GM18517 (cell line): ENCODE results near the gene PLTP.
"Not testable (repeated sequence)": the region's sequence is repeated elsewhere in the genome, so short reads cannot be mapped to it uniquely, and the experiment has no call there.

Experiments used
- ATAC-seq: cut with Tn5 transposase; IDR thresholded peaks from one replicate; pipeline ENCODE4 v1.9.1; 2021; ENCODE audit warnings: mild to moderate bottlenecking, moderate library complexity; ENCODE audit not compliant: unreplicated experiment

The PLTP gene

DNA sequence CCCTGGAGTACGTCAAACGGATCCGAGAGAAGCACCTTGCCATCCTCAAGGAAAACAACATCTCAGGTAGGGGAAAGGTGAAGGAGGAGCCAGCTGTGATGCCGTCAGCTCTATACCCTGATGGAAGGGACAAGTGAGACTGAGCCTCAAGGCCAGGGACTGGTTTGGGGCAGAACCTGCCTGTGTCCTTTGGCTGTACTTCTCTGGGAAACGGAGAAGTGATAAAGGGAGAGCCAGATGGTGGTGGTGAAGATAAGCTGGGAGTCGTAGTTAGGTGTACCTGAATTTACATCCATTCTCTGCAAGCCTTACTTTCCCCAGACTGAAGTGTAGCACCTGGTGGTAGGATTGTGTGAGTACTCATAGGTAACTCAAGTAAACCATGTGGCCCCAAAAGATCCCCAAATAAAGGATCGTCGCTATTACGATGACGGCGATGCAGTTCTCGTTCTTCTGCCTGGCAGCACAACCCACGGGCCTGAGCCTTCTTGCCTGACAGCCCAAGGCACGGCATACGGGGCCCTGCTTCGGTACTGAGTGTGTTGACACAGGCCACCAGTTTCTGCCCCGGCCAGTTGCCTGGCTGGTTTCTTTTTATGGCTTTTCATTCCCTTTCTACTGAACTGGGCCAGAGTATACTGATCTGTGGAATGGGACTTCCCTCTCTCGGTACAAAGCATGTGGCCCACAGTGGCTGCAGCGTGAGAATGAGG, 33.2 kb upstream of the PLTP start:
- ATAC-seq: no peak

DNA sequence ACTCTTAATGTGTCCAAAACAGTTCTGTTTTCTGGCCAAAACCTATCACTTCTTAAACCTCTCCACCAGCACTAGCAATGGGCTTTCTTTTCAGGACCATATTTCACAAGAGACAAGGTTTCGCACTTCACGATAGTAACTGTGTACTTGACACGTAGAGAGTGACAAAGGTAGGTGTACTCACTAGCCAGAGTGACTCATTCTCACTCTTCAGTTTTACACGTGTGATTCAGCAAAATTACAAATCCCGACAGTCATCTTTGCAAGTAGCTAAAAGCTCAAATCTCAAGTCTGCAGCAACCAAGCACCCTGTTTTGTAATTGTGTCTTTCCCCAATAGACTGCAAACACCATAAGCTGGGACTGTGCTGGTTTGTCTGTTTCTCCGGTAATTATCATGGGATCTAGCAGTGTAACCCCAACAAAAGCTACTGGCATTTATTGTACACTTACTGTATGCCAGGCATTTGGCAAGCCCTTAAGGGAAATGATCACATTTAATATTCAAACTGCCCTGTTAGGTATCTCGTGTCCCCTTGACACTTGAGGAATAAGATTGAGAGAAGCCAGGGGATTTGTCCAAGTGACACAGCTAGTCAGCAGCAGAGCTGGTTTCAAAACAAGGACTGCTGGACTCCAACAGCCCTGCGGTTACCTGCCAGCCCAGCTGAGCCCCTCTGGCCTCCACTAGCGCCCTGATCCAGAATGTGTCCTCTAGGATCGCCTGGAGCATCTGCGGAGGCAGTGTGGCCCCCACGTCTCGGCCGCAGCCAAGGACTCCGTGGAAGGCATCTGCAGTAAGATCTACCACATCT, 32.4 kb upstream of the PLTP start:
- no peak for ATAC-seq

DNA sequence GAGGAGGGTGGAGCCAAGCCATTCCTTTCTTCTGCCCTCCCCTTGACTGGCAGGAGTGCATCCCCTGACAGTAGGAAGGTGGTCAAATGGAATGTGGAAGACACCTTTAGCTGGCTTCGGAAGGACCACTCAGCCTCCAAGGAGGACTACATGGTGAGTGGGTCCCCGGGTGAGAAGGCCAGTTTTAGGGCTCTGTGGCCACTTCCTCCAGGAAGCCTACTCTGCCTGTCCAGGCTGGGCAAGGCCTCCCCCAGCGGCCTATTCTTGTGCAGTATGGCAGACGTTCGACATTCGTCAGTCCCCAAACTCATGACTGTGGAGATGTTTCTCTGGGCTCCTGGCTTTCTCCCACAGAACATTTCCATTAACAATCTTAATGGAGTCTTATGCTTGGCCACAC, 31.7 kb upstream of the PLTP start:
- no peak for ATAC-seq

DNA sequence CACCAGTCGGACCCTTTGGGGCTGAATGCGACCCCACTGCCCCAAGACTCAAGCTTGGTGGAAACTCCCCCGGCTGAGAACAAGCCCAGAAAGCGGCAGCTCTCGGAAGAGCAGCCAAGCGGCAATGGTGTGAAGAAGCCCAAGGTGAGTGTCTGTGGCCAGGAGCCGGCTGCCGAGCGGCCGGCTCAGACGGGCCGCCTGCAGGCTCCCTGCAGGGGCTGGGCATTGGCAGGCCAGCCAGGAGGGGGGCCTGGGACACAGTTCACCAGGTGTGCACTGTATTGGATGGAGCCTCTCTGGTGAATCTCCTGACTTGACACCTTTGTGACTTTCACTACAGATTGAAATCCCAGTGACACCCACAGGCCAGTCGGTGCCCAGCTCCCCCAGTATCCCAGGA, 28.5 kb upstream of the PLTP start:
- ATAC-seq: no peak

DNA sequence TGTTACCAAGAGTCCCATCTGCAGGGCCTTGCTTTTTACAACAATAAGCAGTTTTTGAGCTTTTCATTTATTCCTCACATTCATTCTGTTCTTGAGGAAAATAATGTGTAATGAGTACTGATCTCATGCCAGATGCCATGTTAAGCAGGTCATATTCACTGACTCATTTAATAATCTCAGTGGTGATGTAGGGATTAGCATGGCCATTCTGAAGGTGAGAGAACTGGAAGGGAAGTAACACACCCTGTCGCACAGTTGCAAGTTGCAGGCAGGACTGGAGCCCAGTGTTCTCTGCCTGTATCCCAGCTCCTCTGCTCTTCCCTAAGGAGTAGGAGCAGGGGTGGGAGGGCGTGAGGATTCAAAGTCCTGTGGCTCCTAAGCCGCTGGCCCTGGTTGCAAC, 28.1 kb upstream of the PLTP start:
- ATAC-seq: no peak

DNA sequence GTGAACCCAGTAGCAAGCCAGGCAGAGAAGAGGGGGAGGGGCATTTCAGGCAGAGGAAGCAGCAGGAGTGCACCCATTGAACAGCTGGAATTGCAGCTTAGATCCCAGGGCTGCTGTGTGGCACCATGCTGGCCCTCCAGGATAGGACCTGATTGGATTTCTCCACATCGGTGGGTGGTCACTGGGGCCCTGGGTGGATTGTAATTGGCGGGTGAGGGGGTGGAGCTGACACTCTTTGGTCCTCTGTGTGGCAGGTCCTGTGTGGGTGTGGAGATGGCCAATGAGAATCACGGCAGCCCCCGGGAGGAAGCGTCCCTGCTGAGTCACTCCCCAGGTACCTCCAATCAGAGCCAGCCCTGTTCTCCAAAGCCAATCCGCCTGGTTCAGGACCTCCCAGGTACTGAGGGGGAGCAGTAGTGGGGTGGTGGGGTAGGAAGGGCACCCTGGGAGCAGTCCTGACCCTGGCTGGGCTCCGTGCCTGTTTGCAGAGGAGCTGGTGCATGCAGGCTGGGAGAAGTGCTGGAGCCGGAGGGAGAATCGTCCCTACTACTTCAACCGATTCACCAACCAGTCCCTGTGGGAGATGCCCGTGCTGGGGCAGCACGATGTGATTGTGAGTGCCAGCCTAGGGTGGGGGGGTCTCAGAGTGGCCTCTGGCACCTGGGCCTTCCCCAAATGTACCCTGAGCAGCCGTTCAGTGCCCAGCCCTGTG, 26.9 kb upstream of the PLTP start:
- no peak for ATAC-seq

DNA sequence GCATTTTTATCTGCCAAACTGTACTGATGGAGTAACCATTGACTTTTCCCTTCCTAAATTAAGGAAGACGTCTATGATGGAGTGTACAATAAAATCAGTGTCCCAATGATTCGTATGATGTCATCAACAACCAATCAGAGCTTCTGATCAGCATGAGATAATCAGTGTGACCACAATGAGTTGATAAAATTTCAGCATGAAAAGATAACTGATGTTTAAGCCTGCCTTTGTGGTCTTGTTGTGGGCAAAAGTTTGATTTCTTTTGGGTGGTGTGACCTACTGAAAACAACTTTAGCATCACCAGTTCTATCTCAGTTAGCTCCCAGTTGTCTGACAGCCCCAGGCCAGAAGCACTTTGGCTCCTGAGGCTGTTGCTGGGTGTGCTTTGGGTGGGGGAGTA, 25.8 kb upstream of the PLTP start:
- no peak for ATAC-seq

DNA sequence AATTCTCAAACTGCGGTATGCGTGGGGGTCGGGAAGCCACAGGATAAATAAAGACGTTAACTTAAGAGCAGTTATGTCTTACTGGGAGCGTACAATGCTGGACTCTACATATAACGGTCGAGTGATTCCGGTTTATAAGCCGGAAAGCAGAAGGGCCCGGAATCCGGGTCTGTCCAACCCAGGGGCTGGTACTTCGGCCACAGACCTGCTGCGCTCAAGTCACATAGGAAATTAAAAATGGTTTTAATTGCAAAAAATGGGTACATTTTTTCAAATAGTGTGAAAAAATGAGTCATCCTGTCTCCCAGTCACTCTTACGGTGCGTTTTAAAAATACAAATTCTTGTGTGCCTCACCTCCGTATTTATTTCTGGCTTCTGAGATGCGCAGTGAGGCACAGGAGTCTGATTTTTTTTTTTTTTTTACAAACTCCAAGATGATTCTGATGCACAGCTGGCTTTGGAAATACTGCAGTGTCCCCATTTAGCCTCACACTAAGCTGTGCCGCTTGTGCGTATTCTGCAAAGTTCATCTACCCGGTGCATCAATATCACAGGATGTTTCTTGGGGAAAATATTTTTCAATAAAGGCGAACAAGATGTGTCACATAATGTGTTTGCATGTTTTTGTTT, 23.6 kb upstream of the PLTP start:
- no peak for ATAC-seq

DNA sequence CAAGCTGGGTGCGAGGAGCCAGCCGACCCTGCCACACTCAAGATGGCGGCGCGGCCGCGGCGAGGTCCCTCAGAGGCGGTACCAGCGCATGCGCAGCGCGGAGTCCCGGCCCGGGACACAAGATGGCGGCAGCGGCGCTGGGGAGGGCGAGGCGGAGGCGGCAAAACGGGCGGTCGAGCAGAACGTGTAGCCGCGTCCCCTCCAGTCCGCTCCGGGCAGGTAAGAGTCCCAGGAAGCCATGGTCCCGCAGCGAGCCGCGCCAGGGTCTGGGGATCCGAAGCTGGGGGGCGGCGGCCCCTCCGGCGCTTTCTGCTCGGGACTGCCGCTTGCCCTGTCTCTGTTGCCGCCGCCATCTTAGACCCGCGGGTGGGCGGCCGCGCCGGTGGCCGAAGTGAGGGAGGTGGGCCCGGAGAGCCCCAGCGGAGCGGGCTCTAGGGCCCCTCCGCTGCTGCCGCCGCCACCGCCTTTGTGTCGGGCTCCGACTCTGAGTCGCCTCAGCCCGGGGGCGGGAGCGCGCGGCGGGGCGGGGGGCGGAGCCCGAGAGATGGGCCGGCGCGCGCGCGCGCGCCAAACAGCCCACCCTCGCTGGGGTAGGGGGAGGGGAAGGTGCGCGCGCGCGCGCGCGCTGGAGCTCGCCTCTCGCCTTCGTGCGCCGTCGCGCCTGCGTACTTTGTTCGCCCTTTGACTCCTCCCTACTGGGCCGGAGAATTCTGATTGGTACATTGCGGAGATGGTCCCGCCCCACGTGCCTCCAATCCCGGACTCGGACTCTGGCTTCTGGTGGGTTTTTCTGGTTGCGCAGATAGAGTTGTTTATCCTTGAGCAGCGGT, 22.8 kb upstream of the PLTP start, which contains the start of gene PCIF1:
Gene PCIF1, plus strand, starts transcription at position 98 of the 830 bp plus-strand sequence. CDS start 4,317 bp downstream, outside the sequence.
- ATAC-seq: peak; percentile 78

DNA sequence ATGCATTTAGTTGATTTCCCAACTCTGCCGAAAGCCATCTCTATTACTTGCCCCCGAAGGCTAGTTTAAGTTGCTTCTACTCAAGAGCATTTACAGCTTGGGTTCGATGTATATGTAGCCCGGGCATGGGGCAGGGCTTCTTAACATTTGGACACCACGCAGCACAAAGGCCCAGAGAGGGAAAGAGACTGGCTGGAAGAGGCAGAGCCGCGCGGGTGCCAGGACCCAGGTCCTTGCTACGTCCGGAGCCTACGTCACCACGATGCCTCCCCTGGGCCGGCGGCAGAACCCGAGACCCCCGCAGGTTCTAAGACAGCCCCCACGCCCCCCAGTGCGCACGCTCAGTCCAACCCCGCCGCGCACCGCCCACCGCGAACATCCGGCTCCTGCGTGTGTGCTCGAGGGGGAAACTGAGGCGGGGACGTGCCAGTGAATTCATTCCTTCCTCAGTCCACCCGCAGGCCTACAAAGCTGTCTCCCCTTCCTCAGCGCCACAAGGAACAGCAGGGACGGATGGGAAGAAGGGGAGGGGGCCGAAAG, 22.2 kb upstream of the PLTP start:
- no peak for ATAC-seq

DNA sequence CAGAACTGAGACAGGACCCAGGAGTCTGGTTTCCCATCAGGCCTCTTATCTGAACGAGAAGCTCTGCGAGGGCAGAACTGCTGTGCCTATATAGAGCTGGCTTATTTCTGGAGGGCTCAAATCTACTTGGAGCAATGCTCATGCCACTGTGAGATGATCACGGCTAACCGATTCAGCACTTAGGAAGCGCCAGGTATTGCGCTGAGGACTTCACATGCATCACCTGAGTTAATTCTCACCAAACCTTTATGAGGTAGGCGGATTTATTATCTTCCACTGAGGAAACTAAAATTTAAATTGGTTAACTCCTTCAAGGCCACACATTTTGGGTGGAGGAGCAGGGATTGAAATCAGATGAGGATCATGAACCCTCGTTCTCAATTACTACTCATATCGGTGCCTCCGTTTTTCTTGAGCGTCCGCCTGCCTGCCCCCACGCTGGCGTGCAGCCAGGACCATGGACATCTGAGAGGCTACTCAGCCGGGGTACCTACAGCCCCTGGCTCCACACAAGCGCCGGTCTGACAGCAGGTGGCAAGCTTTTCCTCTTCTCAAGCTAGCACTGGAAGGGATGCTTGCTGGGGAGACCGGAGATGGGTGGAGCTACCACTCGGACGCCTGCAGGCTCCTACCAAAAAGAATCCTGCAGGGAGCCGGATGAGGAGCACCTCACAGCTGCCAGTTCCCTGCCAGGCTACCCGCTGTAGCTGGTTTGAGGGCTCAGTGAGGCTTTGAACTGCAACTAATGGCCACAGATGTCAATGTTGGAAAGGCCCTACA, 21.5 kb upstream of the PLTP start:
- no peak for ATAC-seq

DNA sequence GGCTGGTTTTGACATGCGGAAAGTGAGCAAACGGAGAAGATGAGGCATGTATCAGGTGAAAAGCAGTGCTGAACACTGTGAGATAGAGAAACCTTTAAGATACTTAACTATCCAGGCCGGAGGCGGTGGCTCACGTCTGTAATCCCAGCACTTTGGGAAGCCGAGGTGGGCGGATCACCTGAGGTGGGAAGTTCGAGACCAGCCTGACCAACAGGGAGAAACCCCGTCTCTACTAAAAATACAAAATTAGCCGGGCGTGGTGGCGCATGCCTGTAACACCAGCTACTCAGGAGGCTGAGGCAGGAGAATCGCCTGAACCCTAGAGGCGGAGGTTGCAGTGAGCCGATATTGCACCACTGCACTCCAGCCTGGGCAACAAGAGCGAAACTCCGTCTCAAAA, 19.7 kb upstream of the PLTP start:
- not testable (repeated sequence) for ATAC-seq

DNA sequence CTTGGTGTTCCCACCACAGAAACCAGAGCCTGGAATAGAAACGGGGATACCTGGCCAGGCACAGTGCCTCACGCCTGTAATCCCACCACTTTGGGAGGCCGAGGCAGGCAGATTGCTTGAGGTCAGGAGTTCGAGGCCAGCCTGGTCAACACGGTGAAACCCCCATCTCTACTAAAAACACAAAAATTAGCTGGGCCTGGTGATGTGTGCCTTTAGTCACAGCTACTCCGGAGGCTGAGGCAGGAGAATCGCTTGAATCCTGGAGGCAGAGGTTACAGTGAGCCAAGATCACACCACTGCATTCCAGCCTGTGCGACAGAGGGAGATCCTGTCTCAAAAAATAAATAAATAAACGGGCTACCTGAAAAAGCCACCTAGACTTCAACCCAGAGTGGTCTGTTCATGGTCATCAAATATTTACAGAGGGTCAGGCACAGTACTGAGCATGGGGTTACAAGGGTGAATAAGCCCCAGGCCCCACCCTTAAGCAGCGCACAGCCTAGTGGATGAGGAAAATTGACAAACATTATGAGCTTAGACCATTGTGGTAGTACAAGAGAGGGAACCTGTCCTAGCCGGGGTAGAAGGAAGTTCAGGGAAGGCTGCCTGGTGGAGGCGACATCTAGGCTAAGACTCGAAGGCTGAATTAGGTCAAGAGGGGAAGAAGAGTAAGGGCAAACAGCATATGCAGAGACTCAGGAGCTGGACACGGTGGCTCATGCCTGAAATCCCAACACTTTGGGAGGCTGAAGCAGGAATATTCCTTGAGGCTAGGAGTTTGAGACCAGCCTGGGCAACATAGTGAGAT, 15.3 kb upstream of the PLTP start:
- no peak for ATAC-seq

DNA sequence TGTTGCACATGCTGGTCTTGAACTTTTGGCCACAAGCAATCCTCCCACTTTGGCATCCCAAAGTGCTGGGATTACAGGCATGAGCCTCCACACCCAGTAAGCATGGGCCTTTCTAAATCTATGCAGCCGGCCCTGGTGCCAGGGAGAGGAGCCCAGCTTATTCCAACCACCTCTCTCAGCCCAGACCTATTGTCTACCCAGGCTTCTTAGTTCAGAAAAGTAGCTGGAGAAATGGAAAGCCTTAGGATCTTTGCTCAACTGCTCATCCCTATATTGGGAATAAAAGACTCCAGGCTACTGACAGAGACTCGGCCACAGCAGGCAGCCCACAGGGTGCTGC, 14.7 kb upstream of the PLTP start:
- no peak for ATAC-seq

DNA sequence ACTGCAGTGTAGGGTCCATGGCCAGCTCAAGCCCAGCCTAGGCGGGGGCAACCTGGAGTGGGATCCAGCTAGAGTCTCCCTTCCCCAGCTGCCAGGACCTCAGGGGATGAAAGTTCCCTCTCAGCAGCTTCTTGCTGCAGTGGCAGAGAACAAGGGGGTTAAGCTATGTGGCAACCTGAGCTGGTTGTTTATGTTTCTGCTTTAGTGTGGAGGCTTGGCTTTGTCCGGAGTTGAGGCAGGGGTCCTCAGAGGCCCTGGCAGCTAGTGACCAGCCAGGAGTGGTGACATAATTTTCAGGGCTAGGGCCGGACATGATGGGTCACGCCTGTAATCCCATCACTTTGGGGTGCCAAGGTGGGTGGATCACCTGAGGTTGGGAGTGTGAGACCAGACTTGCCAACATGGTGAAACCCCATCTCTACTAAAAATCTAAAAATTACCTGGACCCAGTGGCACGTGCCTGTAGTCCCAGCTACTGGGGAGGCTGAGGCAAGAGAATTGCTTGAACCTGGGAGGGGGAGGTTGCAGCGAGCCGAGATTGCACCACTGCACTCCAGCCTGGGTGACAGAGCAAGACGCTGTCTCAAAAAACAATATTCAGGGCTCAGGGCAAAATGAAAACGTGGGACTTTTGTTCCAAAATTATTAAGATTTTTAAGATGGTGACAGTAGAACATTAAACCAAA, 14.0 kb upstream of the PLTP start:
- ATAC-seq: no peak

DNA sequence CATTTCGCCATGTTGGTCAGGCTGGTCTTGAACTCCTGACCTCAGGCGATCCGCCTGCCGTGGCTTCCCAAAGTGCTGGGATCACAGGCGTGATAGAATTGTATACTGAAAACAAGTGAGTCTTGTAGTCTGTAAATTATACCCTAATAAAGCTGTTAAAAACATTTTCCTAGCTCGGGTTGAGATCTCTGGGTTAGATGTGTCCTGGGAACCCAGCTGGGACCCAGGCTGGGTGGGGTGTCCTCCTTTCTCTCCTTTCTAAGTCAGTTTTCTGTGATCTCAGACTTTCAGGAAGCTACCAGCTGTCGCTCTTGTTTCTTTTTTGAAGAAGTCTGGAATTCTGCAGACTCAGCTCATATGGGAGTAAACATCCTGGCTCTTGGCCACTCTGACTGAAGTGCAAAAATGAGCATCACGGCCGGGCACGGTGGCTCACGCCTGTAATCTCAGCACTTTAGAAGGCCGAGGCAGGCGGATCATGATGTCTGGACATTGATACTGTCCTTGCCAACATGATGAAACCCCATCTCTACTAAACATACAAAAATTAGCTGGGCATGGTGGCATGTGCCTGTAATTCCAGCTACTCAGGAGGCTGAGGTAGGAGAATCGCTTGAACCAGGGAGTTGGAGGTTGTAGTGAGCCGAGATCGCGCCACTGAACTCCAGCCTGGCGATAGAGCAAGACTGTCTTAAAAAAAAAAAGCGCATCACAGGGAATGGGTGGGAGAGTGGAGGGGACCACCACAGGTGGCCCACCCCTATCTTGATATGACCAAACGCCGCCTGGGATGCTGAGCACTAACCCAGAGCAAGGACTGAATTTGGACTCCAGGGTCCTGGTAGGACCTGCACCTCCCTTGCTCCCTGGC, 12.7 kb upstream of the PLTP start:
- no peak for ATAC-seq
